Stomach (tissue), 9 donors: ENCODE data around the gene CHCHD6. TPM values are rescaled to one million over a fixed set of nuclear protein-coding genes. Genes with fewer than 3 reads are reported as not detected.

Experiments
- DNase-seq, 2 donors: peaks; one replicate each; pipeline versions ENCODE4 v3.0.0 to v3.0.0-alpha.2; 2013 to 2019
- H3K27ac ChIP-seq, 5 donors: fragments of 200-600 bp in 4 of 5; sonication (generic) in 4 of 5; one replicate each; pipeline ENCODE4 v1.5.1; 2013 to 2019; ENCODE audit warnings: mild to moderate bottlenecking in 1 of 5, moderate library complexity in 1 of 5
- H3K27me3 ChIP-seq, 3 donors: fragments of 200-600 bp; sonication (generic); one replicate each; pipeline ENCODE4 v1.5.1; 2017 to 2019; ENCODE audit warnings: mixed run types in 1 of 3
- H3K36me3 ChIP-seq, 4 donors: fragments of 200-600 bp; sonication (generic); 1 replicate in 3 of 4; 2 replicates in 1 of 4; pipeline ENCODE4 v1.5.1; 2016 to 2019
- H3K4me1 ChIP-seq, 4 donors: fragments of 200-600 bp; sonication (generic); one replicate each; pipeline ENCODE4 v1.5.1; 2016 to 2019
- H3K4me3 ChIP-seq, 4 donors: fragments of 200-600 bp; sonication (generic) in 3 of 4; one replicate each; pipeline ENCODE4 v1.5.1; 2016 to 2019; ENCODE audit warnings: mild to moderate bottlenecking in 1 of 4
- H3K9me3 ChIP-seq, 4 donors: fragments of 200-600 bp; sonication (generic); one replicate each; pipeline ENCODE4 v1.5.1; 2016 to 2019
- EP300 ChIP-seq: sonication (generic); formaldehyde crosslinking; IDR thresholded peaks from one replicate; pipeline ENCODE4 v1.6.1; 2017; ENCODE audit warnings: antibody characterized with exemption
- POLR2A ChIP-seq, 4 donors: fragments of 450-650 bp; IDR thresholded peaks; one replicate each; pipeline ENCODE4 v1.6.1; 2016; ENCODE audit warnings: antibody characterized with exemption in 4 of 4, control low read depth in 2 of 4, mild to moderate bottlenecking in 1 of 4, moderate library complexity in 1 of 4
- POLR2AphosphoS5 ChIP-seq, 3 donors: sonication (generic); formaldehyde crosslinking; IDR thresholded peaks; one replicate each; pipeline ENCODE4 v1.6.1; 2016; ENCODE audit warnings: antibody characterized with exemption in 3 of 3
- WGBS, 5 donors: extraction: QIAGEN DNeasy Blood & Tissue Kit in 3 of 5; methylation state at CpG; one replicate each; pipeline versions ENCODE4 v1.1.5 to v1.1.7; 2013 to 2018; 5-methylcytosine and 5-hydroxymethylcytosine counted together
- intact Hi-C: fragments of 100-400 bp; cut with DNase I; formaldehyde crosslinking; loops from one replicate; pipeline ENCODE4 v1.15.1; 2023; ENCODE audit warnings: low total_unique reads
- polyA plus RNA-seq, 3 donors: library from polyadenylated mRNA; stranded (reverse); fragments of 200-250 nt; gene quantifications; one replicate each; pipeline ENCODE4 v1.2.3, GENCODE V29; 2013
- total RNA-seq, 5 donors: library from RNA; depleted of rRNA; stranded (reverse); fragments of >200 nt; gene quantifications; one replicate each; pipeline versions ENCODE4 v1.1.0 to v1.2.3, GENCODE V29; 2014 to 2016
- TF ChIP-seq, protein P1 (sequence below), 7 experiments: fragments of 450-650 bp in 4 of 7; fragments of 200-600 bp in 3 of 7; sonication (generic) in 3 of 7; IDR thresholded peaks; one replicate each; pipeline ENCODE4 v1.5.1; 2016 to 2019; ENCODE audit warnings: antibody characterized with exemption in 7 of 7, control low read depth in 2 of 7, mild to moderate bottlenecking in 1 of 7
- donor health status: healthy with polysubstance abuse.
- donor health status: Bipolar disorder and iron deficiency.
- donor health status: healthy.

Gene CHCHD6
- total and polyA plus RNA-seq, 8 donors, result 4.0 to 40.8 (median 11.9) TPM; not detected in 1

DNA sequence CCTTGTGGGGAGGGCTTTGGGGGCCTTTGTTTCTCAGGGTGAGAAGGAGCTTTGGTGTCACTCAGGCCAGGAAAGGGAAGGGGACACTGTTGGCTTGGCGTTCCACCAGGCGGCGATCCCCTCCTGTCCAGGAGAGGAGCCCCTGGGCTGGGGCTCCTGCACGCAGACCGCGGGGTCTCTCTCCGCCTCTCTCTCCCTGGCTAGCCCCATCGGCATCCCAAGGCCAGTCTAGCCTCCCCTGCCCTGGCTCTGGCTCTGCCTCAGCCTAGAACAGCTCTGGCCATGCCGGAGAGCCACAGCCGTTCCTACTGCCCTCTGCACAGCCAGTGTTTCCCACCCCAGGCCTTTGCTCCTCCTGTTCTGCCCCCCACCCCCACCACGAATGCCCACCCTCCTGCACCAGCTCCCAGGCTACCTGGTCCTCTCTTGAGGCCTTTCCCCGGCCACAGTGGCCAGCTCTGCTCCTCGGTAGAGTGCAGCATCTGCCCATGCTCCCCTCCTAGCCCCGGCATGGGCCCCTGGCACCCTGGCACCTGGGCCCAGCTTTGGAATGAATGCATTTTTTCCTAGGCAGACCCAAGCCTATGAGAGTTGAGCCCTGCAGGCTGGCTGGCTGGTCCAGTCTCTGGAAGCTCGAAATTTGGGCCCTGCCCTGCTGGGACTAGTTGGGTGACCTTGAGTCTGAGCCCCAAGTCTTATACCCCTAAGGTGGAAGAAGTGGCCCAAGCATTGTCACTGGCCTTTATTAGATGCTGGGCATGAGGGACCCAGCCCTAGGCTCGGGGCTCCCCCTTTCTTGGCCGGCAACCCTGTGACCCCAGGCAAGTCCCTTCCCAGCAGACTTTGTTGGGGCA lies 281.3 kb downstream of the CHCHD6 start:
- TF ChIP-seq POLR2AphosphoS5 (IDR thresholded peaks at IDR 0.05), result no peak
- TF ChIP-seq, protein P1, sequence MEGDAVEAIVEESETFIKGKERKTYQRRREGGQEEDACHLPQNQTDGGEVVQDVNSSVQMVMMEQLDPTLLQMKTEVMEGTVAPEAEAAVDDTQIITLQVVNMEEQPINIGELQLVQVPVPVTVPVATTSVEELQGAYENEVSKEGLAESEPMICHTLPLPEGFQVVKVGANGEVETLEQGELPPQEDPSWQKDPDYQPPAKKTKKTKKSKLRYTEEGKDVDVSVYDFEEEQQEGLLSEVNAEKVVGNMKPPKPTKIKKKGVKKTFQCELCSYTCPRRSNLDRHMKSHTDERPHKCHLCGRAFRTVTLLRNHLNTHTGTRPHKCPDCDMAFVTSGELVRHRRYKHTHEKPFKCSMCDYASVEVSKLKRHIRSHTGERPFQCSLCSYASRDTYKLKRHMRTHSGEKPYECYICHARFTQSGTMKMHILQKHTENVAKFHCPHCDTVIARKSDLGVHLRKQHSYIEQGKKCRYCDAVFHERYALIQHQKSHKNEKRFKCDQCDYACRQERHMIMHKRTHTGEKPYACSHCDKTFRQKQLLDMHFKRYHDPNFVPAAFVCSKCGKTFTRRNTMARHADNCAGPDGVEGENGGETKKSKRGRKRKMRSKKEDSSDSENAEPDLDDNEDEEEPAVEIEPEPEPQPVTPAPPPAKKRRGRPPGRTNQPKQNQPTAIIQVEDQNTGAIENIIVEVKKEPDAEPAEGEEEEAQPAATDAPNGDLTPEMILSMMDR (IDR thresholded peaks at IDR 0.05), result no peak
- TF ChIP-seq EP300, result no peak
- TF ChIP-seq POLR2A (IDR thresholded peaks at IDR 0.05), result no peak
- 84 to 88% (median 85%) methylated on average over 8 to 17 of the region's 17 CpGs for WGBS, 5 donors
- no peak overlapping the region for H3K4me3 ChIP-seq
- H3K27ac ChIP-seq, result peak overlapping the region in 1 of 5 donors; percentile 77
- intact Hi-C loops, result no loop called here
- H3K4me1 ChIP-seq, result peaks cover 19 to 43% (median 34%) of the 10 kb centered on the region in 4 donors
- H3K9me3 ChIP-seq, result no peaks in the 10 kb centered on the region
- peaks cover 9 to 27% (median 22%) of the 10 kb centered on the region in 4 donors for H3K36me3 ChIP-seq
- peaks cover 0 to 14% (median 0%) of the 10 kb centered on the region in 3 donors for H3K27me3 ChIP-seq
- DNase-seq, result no peak

DNA sequence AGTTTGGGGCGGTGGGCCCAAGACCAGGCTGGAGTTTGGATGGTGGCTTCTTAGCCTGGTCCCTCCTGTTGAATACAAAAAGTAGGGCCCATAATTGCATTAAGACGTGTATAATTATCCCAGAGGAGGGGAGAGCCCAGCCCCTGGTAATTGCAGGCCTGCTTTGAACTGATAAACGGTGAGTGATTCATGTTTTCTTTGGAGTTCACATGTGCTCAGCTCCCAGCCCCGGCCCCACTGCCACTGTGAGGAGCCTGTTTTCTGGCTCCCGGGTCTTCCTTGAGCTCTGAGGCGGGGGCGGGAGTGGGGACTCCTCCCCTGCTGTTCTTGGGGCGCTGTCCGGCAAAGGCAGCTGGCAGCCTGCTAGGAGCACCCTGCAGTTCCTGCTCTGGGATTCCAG lies 282.0 kb downstream of the CHCHD6 start:
- TF ChIP-seq POLR2A (IDR thresholded peaks at IDR 0.05), result no peak
- no peak for TF ChIP-seq EP300
- no peak for TF ChIP-seq POLR2AphosphoS5 (IDR thresholded peaks at IDR 0.05)
- TF ChIP-seq, protein P1 (IDR thresholded peaks at IDR 0.05), result no peak
- Histone ChIP-seq H3K27ac (no peak overlapping the region), H3K27me3 (peaks cover 0 to 11% (median 0%) of the 10 kb centered on the region in 3 donors), H3K36me3 (peaks cover 9 to 33% (median 28%) of the 10 kb centered on the region in 4 donors), H3K4me3 (no peak overlapping the region), H3K4me1 (peaks cover 19 to 43% (median 34%) of the 10 kb centered on the region in 4 donors), H3K9me3 (no peaks in the 10 kb centered on the region)
- intact Hi-C loops, result no loop called here
- DNase-seq, result peak in 1 of 2 donors; percentile 57
- WGBS, 5 donors, result 41 to 64% (median 61%) methylated on average over 4 to 9 of the region's 9 CpGs

DNA sequence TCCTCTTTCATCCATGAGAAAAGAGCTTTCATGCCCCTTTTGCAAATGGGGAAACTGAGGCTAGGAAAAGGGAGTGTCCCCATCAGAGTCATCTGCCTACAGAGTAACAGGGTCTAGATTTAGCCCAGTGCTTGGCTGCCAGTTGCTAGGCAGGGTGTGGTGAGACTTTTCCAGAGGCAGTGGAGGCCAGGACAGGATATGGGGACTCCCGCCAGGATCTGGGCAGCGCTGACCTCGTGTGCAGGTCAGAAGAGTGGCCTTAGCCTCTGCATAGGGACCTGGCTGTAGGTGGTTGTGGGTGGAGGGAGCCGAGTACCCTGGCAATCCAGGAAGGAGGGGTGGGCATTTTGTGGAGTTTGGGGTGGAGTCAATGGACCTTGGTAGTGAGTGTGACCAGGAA lies 283.1 kb downstream of the CHCHD6 start:
- Histone ChIP-seq H3K4me3 (no peak overlapping the region), H3K4me1 (peaks cover 14 to 38% (median 31%) of the 10 kb centered on the region in 4 donors), H3K27ac (no peak overlapping the region), H3K36me3 (peaks cover 12 to 44% (median 39%) of the 10 kb centered on the region in 4 donors), H3K27me3 (peaks cover 0 to 11% (median 0%) of the 10 kb centered on the region in 3 donors), H3K9me3 (no peaks in the 10 kb centered on the region)
- intact Hi-C loops, result no loop called here
- WGBS, 5 donors, result 28 to 72% (median 46%) methylated on average over 3 to 4 of the region's 4 CpGs
- DNase-seq, result no peak
- TF ChIP-seq EP300 (no peak), POLR2A (IDR thresholded peaks at IDR 0.05) (no peak), POLR2AphosphoS5 (IDR thresholded peaks at IDR 0.05) (no peak)
- TF ChIP-seq, protein P1 (IDR thresholded peaks at IDR 0.05), result no peak

DNA sequence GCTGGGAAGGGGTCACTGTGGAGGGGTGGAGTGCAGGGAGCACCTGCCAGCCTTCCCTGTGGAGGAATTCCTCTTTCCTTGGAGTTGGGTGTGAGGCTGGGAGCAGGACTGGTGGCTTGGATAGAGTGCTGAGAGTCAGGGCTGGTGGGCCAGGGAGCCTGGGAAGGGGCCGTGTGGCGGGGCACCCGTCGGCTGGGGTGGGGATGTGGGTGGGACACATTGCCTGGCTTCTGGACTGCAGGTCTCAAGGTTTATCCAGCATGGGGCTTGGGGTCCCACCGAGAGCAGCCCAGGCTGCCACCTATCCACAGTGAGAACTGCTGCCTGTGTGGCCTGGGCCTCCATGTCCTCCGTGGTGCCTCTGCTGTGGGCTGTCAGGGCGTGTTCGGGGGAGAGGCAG lies 283.6 kb downstream of the CHCHD6 start:
- Histone ChIP-seq H3K9me3 (no peaks in the 10 kb centered on the region), H3K4me1 (peaks cover 9 to 37% (median 29%) of the 10 kb centered on the region in 4 donors), H3K27me3 (peaks cover 0 to 11% (median 0%) of the 10 kb centered on the region in 3 donors), H3K4me3 (no peak overlapping the region), H3K36me3 (peaks cover 12 to 48% (median 39%) of the 10 kb centered on the region in 4 donors), H3K27ac (no peak overlapping the region)
- no peak for DNase-seq
- intact Hi-C loops, result no loop called here
- WGBS, 5 donors, result 84 to 89% (median 88%) methylated on average over 4 to 8 of the region's 8 CpGs; no CpG with 5 or more reads in 1 of the 5 donors
- TF ChIP-seq POLR2A (IDR thresholded peaks at IDR 0.05) (no peak), POLR2AphosphoS5 (IDR thresholded peaks at IDR 0.05) (no peak), EP300 (no peak)
- TF ChIP-seq, protein P1 (IDR thresholded peaks at IDR 0.05), result no peak
